ENCODE results near the gene ADAMTS2. TPM values are rescaled to one million over a fixed set of nuclear protein-coding genes. Genes with fewer than 3 reads are reported as not detected.

Gene ADAMTS2
- total RNA-seq, 1 donor from 2014 or later, result 25.3 TPM

DNA sequence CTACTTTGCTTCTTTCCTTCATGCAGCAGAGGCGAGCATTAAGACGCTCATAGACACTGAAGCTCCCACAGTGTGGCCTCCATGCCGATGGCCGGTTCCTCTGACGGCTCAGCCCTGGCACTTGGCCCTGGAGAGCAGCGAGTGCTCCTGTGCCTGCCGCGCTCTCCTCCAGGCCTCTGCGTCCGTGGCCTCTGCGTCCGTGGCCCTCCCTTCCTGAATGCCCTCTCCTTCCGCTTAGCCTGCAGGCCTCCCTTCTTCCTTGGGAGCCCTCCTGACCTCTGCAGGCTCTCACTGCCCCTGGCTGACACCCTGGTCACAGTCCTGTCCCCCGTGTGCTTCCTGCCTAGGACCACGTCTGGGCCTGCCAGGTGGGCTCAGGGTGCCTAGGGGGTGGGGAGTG lies 192.3 kb downstream of the ADAMTS2 start:
- intact Hi-C loops (cut with DNase I), result no loop called here
- ATAC-seq (no peak), DNase-seq (ENCODE audit: low spot score) (peak; percentile 26)

DNA sequence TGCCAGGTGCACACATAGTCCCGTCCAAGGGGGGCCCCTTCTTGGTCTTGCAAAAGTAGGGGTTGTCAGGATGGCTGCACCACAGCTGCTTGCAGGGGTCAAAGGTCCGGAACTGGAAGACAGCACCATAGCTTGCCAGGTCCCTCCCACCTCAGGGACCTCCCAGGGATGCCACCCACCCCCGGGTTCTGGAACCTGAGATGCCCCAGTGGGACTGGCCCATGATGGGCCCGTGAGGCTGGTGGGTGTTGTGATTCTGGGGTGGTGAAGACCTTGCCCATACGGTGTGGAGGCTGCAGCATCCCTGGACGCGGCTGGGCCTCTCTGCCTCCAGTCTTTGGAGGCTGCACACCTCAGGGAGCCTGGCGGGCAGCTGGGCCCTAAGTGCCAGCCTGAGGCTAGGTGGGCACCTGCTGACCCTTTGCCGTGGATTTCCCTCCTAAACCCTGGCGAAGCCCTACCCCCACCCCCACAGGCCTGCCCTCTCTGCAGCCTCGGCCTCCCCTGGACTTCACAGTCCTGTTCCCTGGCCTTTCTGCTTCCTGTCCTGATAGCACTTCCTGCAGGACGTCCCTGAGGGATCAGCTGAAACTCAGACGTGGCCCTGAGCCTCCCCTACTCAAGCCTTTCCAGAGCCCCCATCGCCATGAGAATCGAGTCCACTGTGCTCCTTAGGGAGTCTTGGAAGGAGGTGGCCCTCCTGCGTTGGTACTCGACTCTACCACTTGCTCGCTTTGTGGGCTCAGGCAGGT lies 192.9 kb downstream of the ADAMTS2 start:
- intact Hi-C loops (cut with DNase I), result no loop called here
- ATAC-seq (no peak), DNase-seq (ENCODE audit: low spot score) (peak; percentile 49)

DNA sequence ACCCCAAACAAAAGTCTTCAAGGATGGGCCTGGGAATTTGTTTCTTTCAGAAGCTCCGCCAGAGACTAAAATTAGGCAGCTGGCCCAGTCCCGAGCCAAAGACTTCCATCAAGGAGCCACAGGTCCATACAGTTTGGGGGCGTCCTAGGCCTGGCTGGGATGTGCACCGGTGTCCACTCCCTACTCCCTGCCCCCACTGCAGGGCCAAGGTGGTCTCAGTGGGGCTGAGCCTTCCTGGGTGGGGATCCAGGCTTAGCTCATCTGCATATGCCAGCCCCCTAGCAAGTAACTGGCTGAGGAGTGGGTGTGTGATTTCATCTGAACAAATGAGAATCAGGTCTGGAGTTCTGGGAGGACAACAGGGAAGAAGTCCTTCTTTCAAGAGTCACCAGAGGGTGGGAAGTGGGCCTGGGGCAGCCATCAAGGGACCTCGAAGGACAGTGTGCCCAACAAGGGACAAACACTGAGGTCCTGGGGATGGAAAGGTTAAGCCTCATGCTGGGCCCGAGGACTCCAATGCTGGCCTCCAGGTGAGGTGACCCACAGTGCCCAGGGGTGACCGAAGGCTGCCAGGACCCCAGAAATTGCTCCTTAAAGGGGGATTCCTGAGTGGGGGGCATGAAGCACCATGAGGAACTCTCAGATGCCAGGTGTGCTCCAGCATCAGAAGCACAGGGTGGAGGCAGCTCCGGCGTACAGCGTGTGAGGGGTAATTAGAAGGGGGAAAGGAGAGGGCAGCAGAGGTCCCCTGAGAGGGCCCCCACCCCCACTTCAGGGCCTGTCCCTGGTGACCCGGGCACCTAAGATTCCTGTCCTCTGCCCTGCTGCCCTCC lies 193.8 kb downstream of the ADAMTS2 start:
- intact Hi-C loops (cut with DNase I), result no loop called here
- ATAC-seq (no peak), DNase-seq (ENCODE audit: low spot score) (peak; percentile 44)

DNA sequence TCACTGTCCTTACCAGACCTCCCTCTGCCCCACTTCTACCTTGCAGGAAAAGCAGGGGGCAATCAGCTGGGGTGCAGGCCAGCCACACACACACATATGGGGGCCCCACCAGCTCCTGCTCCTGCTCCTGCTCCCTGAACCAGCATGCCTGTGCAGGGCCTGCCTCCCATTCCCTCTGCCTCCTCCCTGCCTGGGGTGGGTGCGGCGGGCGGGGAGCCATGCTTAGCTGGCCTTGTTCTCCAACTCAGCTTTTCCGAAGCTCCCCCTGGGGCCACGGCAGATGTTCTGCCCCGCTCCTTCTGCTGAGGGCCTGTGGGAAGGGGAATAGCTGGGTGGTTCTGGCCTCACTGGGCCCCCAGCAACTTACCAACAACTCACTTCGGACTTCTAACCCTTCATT lies 195.2 kb downstream of the ADAMTS2 start:
- intact Hi-C loops (cut with DNase I), result no loop called here
- ATAC-seq (peak; percentile 31), DNase-seq (ENCODE audit: low spot score) (peak; percentile 42)

DNA sequence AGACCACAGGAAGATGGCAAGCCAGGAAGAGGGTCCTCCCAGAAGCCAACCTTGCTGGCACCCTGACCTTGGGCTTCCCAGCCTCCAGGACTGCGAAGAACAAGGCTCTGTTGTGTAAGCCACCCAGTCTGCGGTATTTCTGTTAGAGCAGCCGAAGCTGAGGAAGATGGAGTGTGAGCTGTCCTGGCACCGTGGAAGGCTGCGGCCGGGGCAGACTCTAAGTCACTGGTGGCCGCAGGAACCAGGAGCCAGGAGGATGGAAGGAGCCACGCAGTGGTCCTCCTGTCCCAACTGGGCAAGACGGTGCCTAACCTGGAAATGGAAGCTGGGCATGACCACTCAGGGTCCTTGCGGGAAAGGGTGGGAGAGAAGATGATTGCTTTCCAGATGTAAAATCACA lies 196.0 kb downstream of the ADAMTS2 start:
- peak; percentile 30 for DNase-seq (ENCODE audit: low spot score)
- intact Hi-C loops (cut with DNase I), result no loop called here
- no peak for ATAC-seq

DNA sequence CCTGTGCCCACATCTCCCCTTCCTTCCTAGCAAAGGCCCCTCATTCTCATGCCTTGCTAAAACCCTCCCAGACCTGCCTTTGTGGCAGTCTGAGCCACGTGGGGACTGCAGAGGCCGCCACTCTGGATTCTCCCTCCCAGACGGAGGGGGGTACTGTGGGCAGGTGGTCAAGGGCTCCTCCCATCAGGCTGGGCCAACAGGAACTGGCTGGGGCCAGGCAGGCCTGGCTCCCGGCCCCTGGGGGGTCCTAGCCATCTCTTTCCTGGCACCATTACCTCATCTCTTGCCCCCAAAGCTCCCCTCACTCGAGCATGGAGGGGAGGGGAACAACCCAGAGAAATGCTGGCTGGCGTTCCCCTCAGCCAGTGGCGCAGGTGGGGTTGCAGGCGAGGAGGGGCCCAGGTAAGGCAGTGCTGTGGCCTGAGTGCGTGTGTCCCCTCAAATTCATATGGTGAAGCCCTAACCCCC lies 196.5 kb downstream of the ADAMTS2 start:
- no peak for ATAC-seq
- intact Hi-C loops (cut with DNase I), result no loop called here
- no peak for DNase-seq (ENCODE audit: low spot score)

DNA sequence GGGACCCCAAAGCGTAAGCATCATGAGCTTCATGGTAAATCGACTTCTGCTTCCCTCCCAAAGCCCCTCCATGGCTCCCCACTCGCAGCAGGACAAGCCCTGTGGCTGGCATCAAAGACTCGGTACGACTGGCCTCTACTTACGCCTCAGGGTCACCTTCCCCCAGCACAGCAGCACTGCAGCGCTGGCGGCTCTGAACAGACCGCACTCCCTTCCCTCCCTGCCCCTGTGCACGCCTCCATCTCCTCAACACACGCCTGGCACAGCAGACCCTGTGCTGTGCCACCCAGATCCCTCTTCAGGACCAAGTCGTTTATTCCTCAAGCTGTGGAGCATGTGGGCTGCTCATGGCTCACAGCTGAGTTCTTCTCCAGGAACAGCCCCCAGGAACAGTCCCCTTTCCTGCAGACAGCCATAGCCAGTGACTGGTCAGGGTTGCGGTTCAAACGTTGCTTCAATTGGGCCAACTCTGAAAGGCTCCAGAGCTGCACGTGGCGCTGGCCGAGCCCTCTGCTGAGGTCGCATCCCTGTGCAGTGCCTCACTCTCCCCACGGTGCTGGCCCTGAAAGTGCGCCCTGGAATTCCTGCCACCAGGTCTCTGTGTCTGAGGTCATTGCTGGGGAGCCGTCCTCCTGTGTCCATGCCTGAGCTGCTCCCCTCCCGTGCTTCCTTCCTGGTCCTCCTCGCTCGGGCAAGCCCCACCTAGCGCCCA lies 197.1 kb downstream of the ADAMTS2 start:
- DNase-seq (ENCODE audit: low spot score) (no peak), ATAC-seq (no peak)
- intact Hi-C loops (cut with DNase I), result no loop called here

DNA sequence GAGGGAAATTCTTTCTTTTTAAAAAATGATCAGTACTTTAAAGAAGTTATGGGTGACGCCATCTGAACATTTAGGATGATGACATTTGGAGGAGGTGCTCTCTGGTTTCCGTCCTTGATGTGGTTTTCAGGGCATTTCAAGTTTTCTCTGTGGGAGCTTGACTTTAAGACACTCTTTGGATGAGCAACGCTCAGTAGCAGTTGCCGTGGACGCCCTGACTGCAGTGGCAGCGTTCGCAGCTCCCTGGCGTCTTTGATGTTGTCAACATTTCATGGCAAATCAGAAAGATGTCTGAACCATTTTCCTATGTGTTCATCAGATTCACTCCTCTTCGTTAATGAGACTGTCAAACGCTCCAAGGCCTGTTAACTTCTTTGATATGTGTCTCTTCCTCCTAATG lies 199.0 kb downstream of the ADAMTS2 start:
- ATAC-seq, result no peak
- no peak for DNase-seq (ENCODE audit: low spot score)
- intact Hi-C loops (cut with DNase I), result no loop called here

DNA sequence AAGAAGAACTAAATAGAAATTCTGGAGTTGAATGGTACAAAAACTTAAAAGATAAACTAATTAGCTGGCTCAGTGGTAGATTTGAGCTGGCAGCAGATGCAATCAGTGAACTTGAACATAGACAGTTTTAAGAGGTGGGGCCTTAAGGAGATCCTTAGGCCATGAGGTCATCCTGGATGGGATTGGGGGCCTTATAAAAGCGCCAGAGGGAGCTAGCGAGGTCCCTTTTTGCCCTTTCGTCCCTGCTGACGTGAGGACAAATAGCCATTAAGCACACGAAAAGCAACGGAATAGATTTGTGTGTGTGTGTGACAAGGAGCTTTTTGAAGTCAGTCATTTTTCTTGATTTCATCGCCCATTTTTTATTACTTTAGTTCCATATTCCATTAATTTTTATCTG lies 201.8 kb downstream of the ADAMTS2 start:
- DNase-seq (ENCODE audit: low spot score) (no peak), ATAC-seq (no peak)
- intact Hi-C loops (cut with DNase I), result no loop called here

DNA sequence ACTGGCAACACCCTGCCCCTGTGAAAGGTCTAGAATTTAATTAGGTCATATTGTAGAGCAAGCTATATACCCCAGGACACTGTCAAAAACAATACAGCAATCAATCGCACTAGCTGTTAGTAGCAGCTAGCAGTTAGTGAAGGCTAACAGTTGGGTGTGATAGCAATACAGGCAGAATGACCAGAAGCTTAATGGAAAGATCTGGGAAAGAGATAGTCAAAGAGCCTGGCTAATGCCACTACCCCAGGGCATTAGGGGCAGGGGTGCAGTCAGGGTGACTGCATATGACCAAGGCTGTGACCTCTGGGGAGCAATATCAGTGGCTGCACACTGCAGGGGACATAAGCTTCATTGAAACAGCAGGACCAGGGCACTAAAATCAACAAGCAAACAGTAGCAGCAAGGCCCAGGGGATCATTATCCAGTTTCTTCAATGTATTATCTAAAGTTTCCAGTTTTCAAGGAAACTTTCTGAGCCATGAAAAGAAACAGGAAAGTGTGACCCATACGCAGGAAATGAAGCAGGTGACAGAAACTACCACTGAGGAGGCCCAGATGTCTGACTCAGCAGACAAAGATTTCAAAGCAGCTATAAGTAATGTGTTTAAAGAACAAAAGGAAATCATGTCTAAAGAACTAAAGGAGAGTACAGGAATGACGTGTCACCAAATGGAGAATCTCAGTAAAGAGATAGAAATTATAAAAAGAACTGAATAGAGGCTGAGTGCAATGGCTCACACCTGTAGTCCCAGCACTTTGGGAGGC lies 202.6 kb downstream of the ADAMTS2 start:
- ATAC-seq (no peak), DNase-seq (ENCODE audit: low spot score) (no peak)
- intact Hi-C loops (cut with DNase I), result no loop called here

DNA sequence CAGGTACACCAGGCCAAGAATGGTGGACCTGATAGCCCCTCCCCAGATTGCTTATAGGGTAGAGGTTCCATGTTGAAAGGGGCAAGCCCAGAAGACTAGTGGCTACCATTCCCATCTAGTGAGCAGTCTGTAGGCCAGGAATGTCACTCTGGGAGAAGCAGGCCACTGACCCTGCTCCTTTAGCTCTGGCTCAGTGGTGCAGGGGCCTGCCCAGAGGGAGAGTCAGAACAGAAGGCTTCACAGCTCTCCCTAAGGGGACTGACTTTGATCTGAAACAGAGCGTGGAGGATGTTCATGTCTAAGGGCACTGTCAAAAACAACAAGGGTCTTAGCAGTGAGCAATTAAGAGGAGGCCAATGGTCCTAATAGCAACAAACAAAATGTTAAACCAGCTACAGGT lies 203.4 kb downstream of the ADAMTS2 start:
- intact Hi-C loops (cut with DNase I), result no loop called here
- DNase-seq (ENCODE audit: low spot score) (no peak), ATAC-seq (no peak)

DNA sequence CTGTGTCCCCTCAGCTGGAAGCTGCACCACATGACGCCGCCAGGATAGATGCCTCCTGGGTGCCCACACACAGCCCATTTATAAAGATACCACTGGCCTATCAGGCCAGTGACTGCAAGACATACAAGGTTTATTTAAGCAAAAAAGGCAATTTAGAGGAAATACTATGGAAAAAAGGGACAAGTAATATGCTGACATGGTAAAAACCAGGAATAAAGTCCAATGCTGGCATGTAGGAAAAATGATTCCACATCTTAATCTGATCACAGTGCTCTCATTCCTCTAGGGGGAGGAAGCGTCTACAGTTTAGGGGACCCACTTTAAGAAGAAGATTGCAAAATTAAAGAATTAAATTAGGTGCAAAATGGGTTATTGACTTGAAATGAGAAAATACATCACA lies 205.0 kb downstream of the ADAMTS2 start:
- intact Hi-C loops (cut with DNase I), result no loop called here
- no peak for DNase-seq (ENCODE audit: low spot score)
- ATAC-seq, result no peak

DNA sequence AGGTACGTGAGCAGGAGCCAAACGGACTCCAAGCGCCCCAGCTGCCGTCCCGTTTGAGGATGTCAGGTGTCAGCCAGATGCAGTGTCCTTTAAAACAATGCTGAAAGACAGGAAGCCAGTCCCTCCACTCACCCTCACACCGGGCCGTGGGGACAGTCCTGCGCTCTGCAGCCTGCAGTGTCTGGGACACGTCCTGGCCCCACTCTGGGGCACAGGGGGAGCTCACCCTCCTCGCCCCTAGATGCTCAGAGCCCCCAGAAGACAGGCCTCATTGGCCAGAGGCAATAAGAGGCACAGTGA lies 205.4 kb downstream of the ADAMTS2 start:
- intact Hi-C loops (cut with DNase I), result no loop called here
- ATAC-seq (no peak), DNase-seq (ENCODE audit: low spot score) (no peak)

DNA sequence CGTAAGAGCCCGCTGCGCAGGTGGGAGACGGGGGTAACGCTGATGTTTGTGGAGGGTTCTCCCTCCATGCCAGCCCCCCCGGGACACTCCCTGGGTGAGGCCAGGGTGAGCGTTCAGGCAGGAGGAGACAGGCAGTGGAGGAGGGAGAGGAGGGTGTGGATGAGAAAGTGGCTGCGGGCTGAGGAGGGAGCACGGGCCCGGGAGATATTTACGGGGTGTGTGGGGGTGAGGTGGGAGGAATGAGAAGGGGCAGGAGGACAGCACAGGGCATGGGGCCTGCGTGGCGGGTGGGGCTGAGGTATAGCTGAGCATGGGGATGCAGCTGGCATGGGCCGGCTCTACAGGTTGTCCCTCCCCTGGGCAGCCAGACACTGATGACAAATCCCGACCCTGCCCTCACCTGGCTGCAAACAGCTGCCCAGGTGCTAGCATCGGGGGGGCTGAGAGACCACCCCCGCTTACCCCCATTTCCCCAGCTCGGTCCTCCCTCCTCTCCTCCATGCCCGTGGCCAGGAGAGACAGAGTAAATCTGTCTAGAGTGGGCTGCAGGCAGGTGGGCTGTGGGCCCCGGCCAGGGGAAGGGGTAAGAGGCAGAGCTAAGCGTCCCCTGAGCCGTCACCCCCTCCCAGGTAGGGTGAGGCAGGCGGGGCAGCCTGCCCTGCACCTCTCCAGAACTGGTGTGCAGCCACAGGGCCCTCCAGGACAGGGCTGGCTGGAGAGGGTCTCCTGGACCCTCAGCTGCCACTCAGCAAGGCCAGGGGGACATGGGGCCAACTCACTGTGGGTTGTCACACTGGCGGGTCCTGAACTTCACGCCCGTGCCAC lies 205.9 kb downstream of the ADAMTS2 start:
- intact Hi-C loops (cut with DNase I), result no loop called here
- ATAC-seq (peak; percentile 23), DNase-seq (ENCODE audit: low spot score) (no peak)

DNA sequence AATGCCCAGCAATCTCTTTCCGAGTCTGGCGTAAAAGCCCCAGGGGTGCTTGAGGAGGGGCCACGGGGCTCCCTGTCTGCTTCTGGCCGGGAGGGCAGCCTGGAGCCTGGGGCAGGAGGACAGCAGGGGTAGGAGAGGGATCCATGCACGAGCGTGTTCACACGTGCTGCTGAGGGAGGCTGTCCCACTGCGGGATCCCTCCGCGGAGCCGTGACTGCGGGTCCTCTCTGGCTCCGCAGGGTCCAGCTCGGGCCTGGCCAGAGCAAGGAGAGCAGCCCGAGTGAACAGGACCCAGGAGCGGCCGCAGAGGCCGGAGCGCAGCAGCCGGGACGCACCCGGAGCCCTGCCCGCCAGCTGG lies 206.7 kb downstream of the ADAMTS2 start:
- ATAC-seq (peak; percentile 44), DNase-seq (ENCODE audit: low spot score) (no peak)
- intact Hi-C loops (cut with DNase I), result no loop called here

DNA sequence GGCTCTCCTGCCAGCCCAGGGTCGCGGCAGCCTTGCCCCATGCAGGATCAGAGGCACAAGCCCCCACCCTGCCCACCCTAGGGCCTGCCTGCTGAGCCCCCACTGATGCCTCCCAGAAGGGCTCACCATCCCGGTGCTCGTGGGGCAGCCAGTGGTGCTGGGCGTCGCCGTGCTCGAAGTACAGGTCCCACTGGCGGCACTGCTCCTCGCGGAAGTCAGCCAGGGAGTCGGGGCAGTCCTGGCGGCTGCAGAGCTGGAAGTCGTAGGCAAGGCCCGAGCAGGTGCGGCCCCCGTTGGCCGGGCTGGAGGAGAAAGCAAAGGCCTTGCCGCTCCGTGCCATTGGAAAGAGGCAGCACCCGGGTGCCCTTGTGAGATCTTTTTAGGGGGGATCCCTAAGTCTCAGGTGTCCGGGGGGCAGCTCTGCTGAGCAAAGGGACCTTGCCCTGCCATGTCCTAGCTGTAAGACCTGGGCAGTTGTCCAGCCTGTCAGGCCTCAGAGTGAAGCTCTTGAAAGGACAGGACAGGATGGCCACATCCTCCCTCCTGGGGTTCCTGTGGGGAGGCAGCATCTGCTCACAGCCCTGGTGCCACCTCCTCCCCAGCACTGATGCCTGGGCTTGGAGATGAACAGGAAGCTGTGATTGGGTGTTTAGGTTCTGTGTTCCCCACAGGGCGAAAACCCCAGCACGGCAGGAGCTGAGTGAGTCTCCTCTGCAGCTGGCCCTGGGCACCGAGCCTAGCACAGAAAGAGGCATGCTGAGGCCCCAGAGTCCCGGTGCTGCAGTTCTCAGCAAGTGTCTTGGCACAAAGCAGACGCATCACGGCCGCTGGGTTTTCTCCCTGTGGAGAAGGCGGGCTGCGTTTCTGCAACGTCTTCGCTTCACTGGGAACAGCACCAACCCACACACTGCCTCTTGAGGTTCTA lies 207.4 kb downstream of the ADAMTS2 start:
- ATAC-seq (peak; percentile 27), DNase-seq (ENCODE audit: low spot score) (no peak)
- intact Hi-C loops (cut with DNase I), result no loop called here

DNA sequence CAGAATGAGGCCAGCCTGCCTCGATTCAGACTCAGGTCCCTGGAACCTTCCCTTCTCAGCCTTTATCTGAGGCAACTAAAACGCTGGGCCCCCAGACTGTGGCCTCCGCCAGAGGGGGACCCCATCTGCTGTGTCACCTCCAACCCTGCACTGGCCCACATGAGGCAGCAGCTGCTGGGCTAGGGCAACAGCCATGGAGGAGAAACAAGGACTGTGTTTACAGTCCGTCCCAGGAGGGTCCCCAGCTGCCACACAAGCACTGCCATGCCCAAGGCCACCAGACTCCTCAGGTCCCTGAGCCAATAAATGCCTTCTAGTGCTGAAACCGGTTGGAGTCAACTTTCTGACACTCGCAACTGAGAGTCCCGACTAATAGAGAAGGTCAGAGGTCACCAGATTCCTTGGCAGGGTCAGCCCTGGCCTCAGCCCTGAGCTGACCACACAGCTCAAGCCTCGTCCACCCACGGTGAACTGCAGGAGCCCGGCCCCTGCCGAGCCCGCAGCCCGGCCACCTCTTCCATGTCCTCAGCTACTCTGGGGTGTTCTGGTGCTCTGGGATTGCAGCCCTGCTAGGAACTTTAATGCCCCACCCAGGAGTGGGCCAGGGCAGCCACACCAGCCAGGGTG lies 208.1 kb downstream of the ADAMTS2 start:
- ATAC-seq (peak; percentile 9), DNase-seq (ENCODE audit: low spot score) (no peak)
- intact Hi-C loops (cut with DNase I), result no loop called here

Measured in sciatic nerve (tissue), 2 donors.